ENCODE results near the gene POLRMT.
A peak's percentile ranks its signal among the peaks of the same experiment; 100 is the strongest.

The POLRMT gene

DNA sequence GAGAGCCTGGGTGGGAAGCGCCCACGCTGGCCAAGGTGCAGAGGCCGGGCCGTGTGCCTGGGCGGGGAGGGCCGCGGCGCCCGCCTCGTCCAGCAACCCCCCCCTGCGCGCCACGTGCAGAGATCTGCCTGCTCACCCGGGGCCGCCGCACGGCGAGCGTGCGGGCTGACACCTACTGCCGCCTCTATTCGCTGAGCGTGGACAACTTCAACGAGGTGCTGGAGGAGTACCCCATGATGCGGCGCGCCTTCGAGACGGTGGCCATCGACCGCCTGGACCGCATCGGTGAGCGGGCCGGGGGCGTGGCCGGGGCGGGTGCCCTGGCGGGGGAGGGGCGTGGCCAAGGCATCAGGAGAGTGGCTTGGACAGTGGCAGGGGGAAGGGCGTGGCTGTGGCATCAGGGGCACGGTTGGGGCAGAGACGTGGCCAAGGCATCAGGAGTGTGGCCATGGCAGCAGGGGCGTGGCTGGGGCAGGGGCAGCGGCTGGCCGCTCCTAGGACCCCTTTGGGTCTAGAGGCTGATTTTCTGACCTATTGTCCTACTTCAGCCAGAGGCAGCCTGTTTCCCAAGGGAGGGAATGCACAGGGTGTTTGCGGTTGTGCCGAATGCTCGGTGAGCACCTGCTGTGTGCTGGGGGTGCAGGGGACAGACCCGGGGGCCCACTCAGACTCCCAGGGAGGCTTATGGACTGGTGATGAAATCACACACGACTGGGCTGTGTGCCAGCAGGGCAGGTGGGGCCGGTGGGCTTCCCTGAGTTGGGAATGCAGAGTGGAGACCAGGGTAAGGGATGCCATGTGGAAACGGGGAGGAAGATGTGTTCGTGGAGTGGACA, 19.4 kb downstream of the POLRMT start:
- TF ChIP-seq, protein P1, sequence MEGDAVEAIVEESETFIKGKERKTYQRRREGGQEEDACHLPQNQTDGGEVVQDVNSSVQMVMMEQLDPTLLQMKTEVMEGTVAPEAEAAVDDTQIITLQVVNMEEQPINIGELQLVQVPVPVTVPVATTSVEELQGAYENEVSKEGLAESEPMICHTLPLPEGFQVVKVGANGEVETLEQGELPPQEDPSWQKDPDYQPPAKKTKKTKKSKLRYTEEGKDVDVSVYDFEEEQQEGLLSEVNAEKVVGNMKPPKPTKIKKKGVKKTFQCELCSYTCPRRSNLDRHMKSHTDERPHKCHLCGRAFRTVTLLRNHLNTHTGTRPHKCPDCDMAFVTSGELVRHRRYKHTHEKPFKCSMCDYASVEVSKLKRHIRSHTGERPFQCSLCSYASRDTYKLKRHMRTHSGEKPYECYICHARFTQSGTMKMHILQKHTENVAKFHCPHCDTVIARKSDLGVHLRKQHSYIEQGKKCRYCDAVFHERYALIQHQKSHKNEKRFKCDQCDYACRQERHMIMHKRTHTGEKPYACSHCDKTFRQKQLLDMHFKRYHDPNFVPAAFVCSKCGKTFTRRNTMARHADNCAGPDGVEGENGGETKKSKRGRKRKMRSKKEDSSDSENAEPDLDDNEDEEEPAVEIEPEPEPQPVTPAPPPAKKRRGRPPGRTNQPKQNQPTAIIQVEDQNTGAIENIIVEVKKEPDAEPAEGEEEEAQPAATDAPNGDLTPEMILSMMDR (IDR thresholded peaks at IDR 0.05; ENCODE audit: insufficient read depth, low read length, missing control alignments): no peak
- DNase-seq (ENCODE audit: low read depth, low spot score): no peak
- ChIA-PET POLR2A (no interaction called here), CTCF (no interaction called here)
- no peak overlapping the region for H3K4me3 ChIP-seq (ENCODE audit: low read depth, low read length)

DNA sequence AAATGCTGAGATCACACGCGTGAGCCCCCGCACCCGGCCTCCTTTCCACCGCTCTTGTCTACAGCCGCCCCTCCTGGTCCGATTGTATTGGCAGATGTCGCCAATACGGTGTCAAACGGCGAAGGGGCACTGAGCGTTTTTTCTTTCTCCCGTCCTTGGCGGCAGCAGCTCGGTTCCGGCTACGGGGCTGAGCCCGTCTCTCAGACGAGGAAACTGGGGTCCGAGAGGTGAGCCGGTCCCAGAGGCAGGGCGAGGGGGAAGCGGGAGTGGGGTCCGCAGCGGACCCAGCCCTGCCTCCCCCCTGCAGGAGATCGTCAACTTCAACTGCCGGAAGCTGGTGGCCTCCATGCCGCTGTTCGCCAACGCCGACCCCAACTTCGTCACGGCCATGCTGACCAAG, 20.4 kb downstream of the POLRMT start:
- ChIA-PET CTCF (interaction anchor here (1.0 kb wide), 1 partner anchor 18 kb away, joined by 4 read pairs; no protein-coding TSS in a partner anchor), POLR2A (interaction anchor here (0.7 to 1.2 kb wide), 2 partner anchors 10 to 36 kb away, joined by 3 to 4 read pairs; no protein-coding TSS in a partner anchor)
- TF ChIP-seq, protein P1 (IDR thresholded peaks at IDR 0.05; ENCODE audit: insufficient read depth, low read length, missing control alignments): no peak

DNA sequence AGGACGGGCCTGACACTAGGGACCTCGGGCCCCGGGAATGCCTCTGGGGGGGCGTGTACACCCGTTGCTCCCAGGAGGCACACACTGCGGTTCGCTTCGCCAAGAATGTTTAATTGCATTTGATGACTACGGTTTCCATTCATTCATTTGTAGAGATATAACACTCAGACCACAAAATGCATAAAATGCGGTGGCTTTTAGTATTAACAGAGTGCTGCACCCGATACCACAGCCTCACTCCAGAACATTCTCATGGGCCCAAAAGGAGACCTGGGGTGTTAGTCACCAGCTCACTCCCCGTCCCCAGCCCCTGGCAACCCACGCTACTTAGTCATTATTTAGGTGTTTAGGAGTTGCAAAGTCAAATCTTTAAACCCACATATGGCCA, 21.9 kb downstream of the POLRMT start:
- H3K4me3 ChIP-seq (ENCODE audit: low read depth, low read length): no peak overlapping the region
- DNase-seq (ENCODE audit: low read depth, low spot score): peak; percentile 96
- CTCF ChIA-PET: interaction anchor here (1.3 to 2.6 kb wide), 2 partner anchors 27 to 101 kb away, joined by 3 to 11 read pairs; no protein-coding TSS in a partner anchor
- TF ChIP-seq, protein P1 (IDR thresholded peaks at IDR 0.05; ENCODE audit: insufficient read depth, low read length, missing control alignments): no peak
- POLR2A ChIA-PET: interaction anchor here (0.6 to 1.0 kb wide), 2 partner anchors 25 to 1929 kb away, joined by 3 read pairs; no protein-coding TSS in a partner anchor

More for the DNA sequence above, 20.4 kb downstream of the POLRMT start:
- no peak for DNase-seq (ENCODE audit: low read depth, low spot score)
- H3K4me3 ChIP-seq (ENCODE audit: low read depth, low read length): no peak overlapping the region

DNA sequence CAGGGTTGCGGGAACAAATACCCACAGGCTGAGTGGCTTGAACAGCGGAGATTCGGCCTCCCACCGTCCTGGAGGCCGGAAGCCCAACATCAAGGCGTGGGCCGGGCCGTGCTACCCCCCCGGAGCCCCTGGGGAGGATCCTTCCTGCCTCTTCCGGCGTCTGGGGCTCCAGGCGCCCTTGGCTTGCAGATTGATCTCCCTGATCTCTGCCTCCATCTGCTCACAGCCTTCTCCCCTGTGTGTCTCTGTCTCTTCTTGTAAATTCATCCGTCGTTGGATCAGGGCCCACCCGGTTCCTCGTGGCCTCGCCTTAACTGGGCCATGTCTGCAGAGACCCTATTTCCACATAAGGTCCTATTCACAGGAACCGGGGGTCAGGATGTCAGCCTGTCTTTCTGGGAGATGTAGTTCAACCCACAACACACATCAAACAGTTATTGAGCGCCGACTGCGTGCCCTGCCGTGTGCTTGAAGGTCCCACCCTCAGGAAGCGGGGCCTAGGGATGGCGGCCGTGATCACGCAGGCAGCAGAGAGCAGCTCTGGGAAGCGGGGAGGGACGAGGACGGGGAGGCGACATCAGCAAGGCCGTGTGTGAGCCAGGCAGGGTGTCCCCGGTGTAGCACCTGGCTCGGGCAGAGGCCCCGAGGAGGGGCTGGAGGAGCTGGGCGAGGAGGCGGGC, 22.4 kb downstream of the POLRMT start:
- POLR2A ChIA-PET: interaction anchor here (0.6 to 1.0 kb wide), 2 partner anchors 24 to 1930 kb away, joined by 3 read pairs; no protein-coding TSS in a partner anchor
- CTCF ChIA-PET: interaction anchor here (1.3 to 2.6 kb wide), 2 partner anchors 26 to 100 kb away, joined by 3 to 11 read pairs; no protein-coding TSS in a partner anchor
- peak overlapping the region; percentile 21 for H3K4me3 ChIP-seq (ENCODE audit: low read depth, low read length)
- DNase-seq (ENCODE audit: low read depth, low spot score): peak; percentile 59
- TF ChIP-seq, protein P1 (IDR thresholded peaks at IDR 0.05; ENCODE audit: insufficient read depth, low read length, missing control alignments): no peak

DNA sequence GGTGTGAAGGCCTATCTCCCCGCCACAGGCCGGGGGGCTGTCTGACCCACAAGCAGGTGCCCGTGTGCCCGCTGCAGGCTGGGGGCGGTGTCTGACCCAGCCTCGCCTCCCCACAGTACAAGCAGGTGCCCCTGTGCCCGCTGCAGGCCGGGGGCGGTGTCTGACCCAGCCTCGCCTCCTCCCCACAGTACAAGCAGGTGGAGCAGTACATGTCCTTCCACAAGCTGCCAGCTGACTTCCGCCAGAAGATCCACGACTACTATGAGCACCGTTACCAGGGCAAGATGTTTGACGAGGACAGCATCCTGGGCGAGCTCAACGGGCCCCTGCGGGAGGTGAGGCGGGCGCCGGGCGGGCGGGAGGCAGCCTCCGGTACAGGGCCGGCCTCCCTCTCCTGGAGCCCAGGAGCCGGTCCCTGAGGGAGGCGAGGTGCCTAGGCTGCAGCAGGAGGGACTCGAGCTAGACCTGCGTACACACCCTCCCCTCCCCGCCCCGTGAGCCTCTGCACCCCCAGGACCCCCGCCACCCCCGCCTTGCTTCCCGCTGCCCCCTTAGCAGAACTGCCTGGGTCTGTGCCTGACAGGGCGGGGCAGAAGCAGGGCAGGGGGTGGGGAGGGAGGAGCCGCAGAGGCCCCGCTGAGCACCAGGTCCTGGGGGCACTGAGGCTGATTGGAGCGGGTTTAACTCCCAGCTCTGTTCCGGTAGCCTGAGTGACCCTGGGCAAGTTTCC, 23.1 kb downstream of the POLRMT start:
- DNase-seq (ENCODE audit: low read depth, low spot score): no peak
- no peak overlapping the region for H3K4me3 ChIP-seq (ENCODE audit: low read depth, low read length)
- CTCF ChIA-PET: interaction anchor here (2.6 kb wide), 1 partner anchor 25 kb away, joined by 11 read pairs; no protein-coding TSS in a partner anchor
- POLR2A ChIA-PET: no interaction called here
- TF ChIP-seq, protein P1 (IDR thresholded peaks at IDR 0.05; ENCODE audit: insufficient read depth, low read length, missing control alignments): no peak
